Activated CD4-positive, CD25-positive, alpha-beta regulatory T cell treated with anti-CD3 and anti-CD28 coated beads, Interleukin-2, amount 50 U/mL, for 16 hours (primary cell): ENCODE results near the gene CLN6.

Source experiments
- DNase-seq: peaks from one replicate; pipeline ENCODE4 v3.0.0-alpha.2; 2020; ENCODE audit warnings: low read depth, low spot score

The CLN6 gene

GRCh38 chr15:68229386-68230156 is at the start of gene CLN6:
Gene CLN6 (minus strand): TSS chr15:68229728. CDS start chr15:68229584, 144 bp downstream.
- peak; percentile 55 for DNase-seq

GRCh38 chr15:68278595-68279405 is 49.3 kb upstream of the CLN6 start:
- no peak for DNase-seq

GRCh38 chr15:68278345-68278594 is 48.7 kb upstream of the CLN6 start:
- DNase-seq = no peak

- peak; percentile 77 for DNase-seq
Measured at GRCh38 chr15:68277603-68278344, 48.2 kb upstream of the CLN6 start, which contains the start of gene FEM1B. Gene FEM1B (plus strand): TSS chr15:68277745. CDS start chr15:68278418, 673 bp downstream.

GRCh38 chr15:68277131-68277602 is 47.6 kb upstream of the CLN6 start:
- DNase-seq = peak; percentile 6

GRCh38 chr15:68276668-68277067 is 47.1 kb upstream of the CLN6 start:
- DNase-seq = no peak

GRCh38 chr15:68275165-68275746 is 45.7 kb upstream of the CLN6 start:
- no peak for DNase-seq

GRCh38 chr15:68274201-68274848 is 44.8 kb upstream of the CLN6 start:
- no peak for DNase-seq

GRCh38 chr15:68272721-68273271 is 43.3 kb upstream of the CLN6 start:
- no peak for DNase-seq

- DNase-seq = no peak
Measured at GRCh38 chr15:68271854-68272471, 42.4 kb upstream of the CLN6 start.

- no peak for DNase-seq
Measured at GRCh38 chr15:68268405-68268804, 38.9 kb upstream of the CLN6 start.

GRCh38 chr15:68265674-68266073 is 36.1 kb upstream of the CLN6 start:
- DNase-seq = no peak

- no peak for DNase-seq
Measured at GRCh38 chr15:68265081-68265480, 35.6 kb upstream of the CLN6 start.

GRCh38 chr15:68264282-68264681 is 34.8 kb upstream of the CLN6 start:
- no peak for DNase-seq

GRCh38 chr15:68262514-68263356 is 33.2 kb upstream of the CLN6 start:
- no peak for DNase-seq

- no peak for DNase-seq
Measured at GRCh38 chr15:68261980-68262379, 32.5 kb upstream of the CLN6 start.

GRCh38 chr15:68261241-68261640 is 31.7 kb upstream of the CLN6 start:
- DNase-seq = no peak

GRCh38 chr15:68259883-68260282 is 30.4 kb upstream of the CLN6 start:
- DNase-seq = no peak

- DNase-seq = no peak
Measured at GRCh38 chr15:68258692-68259091, 29.2 kb upstream of the CLN6 start.
